BE2C (cell line): ENCODE data around the gene CDH13.

Experiments
- DNase-seq: peaks from one replicate; pipeline ENCODE4 v3.0.0-alpha.2; 2020
- H3K27me3 ChIP-seq: fragments of 250-450 bp; sonication (Bioruptor Pico); 2 replicates; pipeline ENCODE4 v1.5.1; 2020; ENCODE audit warnings: mild to moderate bottlenecking
- H3K36me3 ChIP-seq: fragments of 250-450 bp; sonication (Bioruptor Pico); 2 replicates; pipeline ENCODE4 v1.5.1; 2020; ENCODE audit warnings: mild to moderate bottlenecking
- H3K4me1 ChIP-seq: fragments of 250-450 bp; sonication (Bioruptor Pico); 2 replicates; pipeline ENCODE4 v1.5.1; 2020
- H3K4me3 ChIP-seq: 2 replicates; pipeline ENCODE4 v1.5.1; 2011; ENCODE audit warnings: low read depth, low read length
- H3K9me3 ChIP-seq: fragments of 250-450 bp; sonication (Bioruptor Pico); 2 replicates; pipeline ENCODE4 v1.5.1; 2020
- CTCF ChIP-seq: IDR thresholded peaks from 2 replicates; pipeline ENCODE4 v1.5.1; 2012; ENCODE audit warnings: mild to moderate bottlenecking, low read depth, low read length

CDH13 gene

DNA sequence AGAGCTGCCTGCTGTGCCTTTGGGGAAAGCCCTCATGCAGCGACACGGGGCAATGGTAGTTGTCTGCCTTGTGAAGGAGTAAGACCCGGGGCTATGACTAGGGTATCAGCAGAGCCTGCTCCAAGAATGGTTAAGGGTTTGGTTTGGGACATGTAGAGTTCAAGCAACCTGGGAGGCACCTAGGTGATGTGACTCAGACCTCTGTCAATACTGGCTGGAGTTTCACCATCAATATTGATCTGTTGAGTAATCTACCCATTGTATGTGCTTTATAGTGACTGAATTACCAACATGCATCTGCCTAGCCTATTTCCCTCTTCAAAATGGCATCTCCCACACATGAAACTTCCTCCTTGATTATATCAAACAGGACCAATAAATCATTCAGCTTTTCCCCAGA, 782.6 kb downstream of the CDH13 start:
- Histone ChIP-seq H3K4me3 (no peak overlapping the region), H3K27me3 (no peaks in the 10 kb centered on the region), H3K4me1 (no peaks in the 10 kb centered on the region), H3K36me3 (no peaks in the 10 kb centered on the region), H3K9me3 (no peaks in the 10 kb centered on the region)
- no peak for DNase-seq
- TF ChIP-seq CTCF: no peak

- Histone ChIP-seq H3K27me3 (no peaks in the 10 kb centered on the region), H3K9me3 (no peaks in the 10 kb centered on the region), H3K36me3 (no peaks in the 10 kb centered on the region), H3K4me1 (no peaks in the 10 kb centered on the region), H3K4me3 (no peak overlapping the region)
- no peak for DNase-seq
- TF ChIP-seq CTCF: no peak
Observed at GRCh38 chr16:83418565-83418964, 791.8 kb downstream of the CDH13 start.

DNA sequence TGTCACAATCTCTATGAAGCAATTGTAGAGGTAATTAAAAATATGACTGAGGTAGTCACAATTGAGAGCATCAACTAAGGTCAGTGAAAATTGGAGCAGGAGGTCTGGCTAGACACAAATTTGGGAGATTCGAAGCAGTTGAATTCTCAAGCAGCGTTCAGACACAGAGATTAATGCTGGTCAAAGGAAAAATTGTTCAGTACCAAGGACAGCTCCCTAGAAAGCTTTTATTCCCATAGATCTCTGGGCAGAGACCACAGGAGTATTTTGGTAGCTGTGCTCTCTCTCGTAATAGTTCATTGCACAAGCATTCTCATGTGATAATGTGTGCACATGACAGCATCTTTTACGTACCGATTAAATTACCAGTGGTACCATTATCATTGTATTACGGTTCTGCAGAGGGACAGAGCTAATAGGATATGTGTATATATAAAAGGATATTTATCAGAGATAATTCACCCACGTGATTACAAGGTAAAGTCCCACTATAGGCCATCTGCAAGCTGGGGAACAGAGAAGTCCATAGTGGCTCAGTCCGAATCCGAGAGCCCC, 793.5 kb downstream of the CDH13 start:
- Histone ChIP-seq H3K4me1 (no peaks in the 10 kb centered on the region), H3K27me3 (no peaks in the 10 kb centered on the region), H3K36me3 (no peaks in the 10 kb centered on the region), H3K4me3 (no peak overlapping the region), H3K9me3 (no peaks in the 10 kb centered on the region)
- no peak for TF ChIP-seq CTCF
- no peak for DNase-seq

- Histone ChIP-seq H3K27me3 (no peaks in the 10 kb centered on the region), H3K9me3 (no peaks in the 10 kb centered on the region; the same call in 1 of the 2 replicates), H3K4me3 (no peak overlapping the region), H3K36me3 (no peaks in the 10 kb centered on the region), H3K4me1 (no peaks in the 10 kb centered on the region)
- no peak for DNase-seq
- TF ChIP-seq CTCF: no peak
Observed at GRCh38 chr16:83433201-83433600, 806.4 kb downstream of the CDH13 start.

- no peak overlapping the region for H3K4me3 ChIP-seq
- no peaks in the 10 kb centered on the region; the same call in 1 of the 2 replicates for H3K9me3 ChIP-seq
- no peaks in the 10 kb centered on the region for H3K4me1 ChIP-seq
- DNase-seq: no peak
- H3K27me3 ChIP-seq: no peaks in the 10 kb centered on the region
- TF ChIP-seq CTCF: no peak
- H3K36me3 ChIP-seq: no peaks in the 10 kb centered on the region
Observed at GRCh38 chr16:83437036-83437435, 810.3 kb downstream of the CDH13 start.

GRCh38 chr16:83438326-83438725, 811.6 kb downstream of the CDH13 start:
- no peak for DNase-seq
- no peak overlapping the region for H3K4me3 ChIP-seq
- no peaks in the 10 kb centered on the region; the same call in 1 of the 2 replicates for H3K9me3 ChIP-seq
- no peaks in the 10 kb centered on the region for H3K36me3 ChIP-seq
- H3K27me3 ChIP-seq: no peaks in the 10 kb centered on the region
- TF ChIP-seq CTCF: no peak
- no peaks in the 10 kb centered on the region for H3K4me1 ChIP-seq
